GM21423 (cell line): Measurements from ENCODE around the gene KCNK4.

Source experiments
- ATAC-seq: cut with Tn5 transposase; IDR thresholded peaks from one replicate; pipeline ENCODE4 v1.9.1; 2021; ENCODE audit warnings: mild to moderate bottlenecking, moderate library complexity; ENCODE audit not compliant: unreplicated experiment

KCNK4 gene

GRCh38 chr11:64342869-64343745 lies 52.0 kb downstream of the KCNK4 start:
- ATAC-seq, result no peak

GRCh38 chr11:64343767-64344559 lies 52.9 kb downstream of the KCNK4 start:
- ATAC-seq, result no peak

- no peak for ATAC-seq
These were observed 53.7 kb downstream of the KCNK4 start for GRCh38 chr11:64344787-64345186.

GRCh38 chr11:64347193-64347867 lies 56.2 kb downstream of the KCNK4 start:
- no peak for ATAC-seq

- no peak for ATAC-seq
These were observed 57.4 kb downstream of the KCNK4 start for GRCh38 chr11:64348383-64349024.

- no peak for ATAC-seq
These were observed 57.9 kb downstream of the KCNK4 start for GRCh38 chr11:64349025-64349387.

- no peak for ATAC-seq
These were observed 58.3 kb downstream of the KCNK4 start for GRCh38 chr11:64349404-64349803.
